ENCODE data around the gene BCAT1. TPM values are rescaled to one million over a fixed set of nuclear protein-coding genes. Genes with fewer than 3 reads are reported as not detected.

BCAT1 gene
- total and polyA plus RNA-seq, 2 of the 8 experiments (the other 6 are each of a cell fraction or from before 2014, with no cell fraction given), result 19.7 to 263 TPM

- H4K5ac ChIP-seq (ENCODE audit: insufficient read length, low read depth, low read length), result no peak overlapping the region
- no peak overlapping the region for H2AK5ac ChIP-seq (ENCODE audit: low read depth, low read length)
- no peak overlapping the region for H3K27ac ChIP-seq (ENCODE audit: low read depth, low read length)
- CTCF ChIA-PET (ENCODE audit: partially characterized antibody), result no interaction called here
- H3K36me3 ChIP-seq (ENCODE audit: control insufficient read depth in 2 of 4, insufficient read depth in 4 of 4, low read length in 3 of 4), result no peaks in the 10 kb centered on the region
- no peak overlapping the region for H3K23ac ChIP-seq (ENCODE audit: insufficient read length)
- H2BK15ac ChIP-seq (ENCODE audit: low read length), result no peak overlapping the region
- 0 out of 2 replicates have a peak, but pooled peaks cover 2% of the 10 kb centered on the region for H3K23me2 ChIP-seq (ENCODE audit: low read depth, low read length)
- H3K14ac ChIP-seq (ENCODE audit: insufficient read length), result peak overlapping the region; percentile 37
- no peak overlapping the region for H2BK20ac ChIP-seq (ENCODE audit: low read length)
- POLR2A ChIA-PET (ENCODE audit: partially characterized antibody), result interaction anchor here (1.1 kb wide), 1 partner anchor 27 kb away, joined by 5 read pairs; the partner anchor contains the start of gene BCAT1
- no peaks in the 10 kb centered on the region for H3K4me1 ChIP-seq (replicated peaks in 1 of 4; ENCODE audit: control insufficient read depth in 3 of 4, insufficient read depth in 4 of 4, low read length in 3 of 4)
- no peak for DNase-seq (ENCODE audit: low read depth in 1 of 2, low spot score in 2 of 2)
- no peak overlapping the region for H2BK120ac ChIP-seq (replicated peaks; ENCODE audit: low read depth, low read length)
- H4K91ac ChIP-seq (replicated peaks; ENCODE audit: insufficient read length, low read length), result no peak overlapping the region
- no peak for FAIRE-seq
- H3K27me3 ChIP-seq (replicated peaks in 1 of 4; ENCODE audit: control insufficient read depth in 3 of 4, extremely low read depth in 1 of 4, insufficient read depth in 3 of 4, low read length in 3 of 4), result no peaks in the 10 kb centered on the region
- H4K8ac ChIP-seq (ENCODE audit: extremely low read depth, insufficient read depth, low read length), result no peak overlapping the region
- H2BK5ac ChIP-seq (ENCODE audit: low read depth, low read length), result no peak overlapping the region
- 0 out of 4 replicates have a peak, but pooled peaks cover 0 to under 1% of the 10 kb centered on the region in 2 experiments for H3K9me3 ChIP-seq (ENCODE audit: insufficient read depth in 2 of 2, low read depth in 1 of 2, low read length in 1 of 2)
- H3K79me1 ChIP-seq (ENCODE audit: low read depth, low read length), result no peaks in the 10 kb centered on the region
- H3K79me2 ChIP-seq (ENCODE audit: control insufficient read depth in 1 of 2, insufficient read depth in 2 of 2, low read length in 2 of 2), result no peaks in the 10 kb centered on the region
- no peak overlapping the region for H2AFZ ChIP-seq (ENCODE audit: low read length)
- no peak overlapping the region for H3K18ac ChIP-seq (ENCODE audit: extremely low read depth, low read length)
- no peak overlapping the region for H2BK12ac ChIP-seq (ENCODE audit: low read depth, low read length)
- H3K4me3 ChIP-seq (ENCODE audit: extremely low read depth in 1 of 4, insufficient read depth in 2 of 4, low read depth in 3 of 4, low read length in 4 of 4), result no peak overlapping the region
- no peak overlapping the region for H3K4ac ChIP-seq (replicated peaks; ENCODE audit: insufficient read length, low read depth, low read length)
- H4K20me1 ChIP-seq (replicated peaks in 1 of 2; ENCODE audit: control insufficient read depth in 1 of 2, insufficient read depth in 2 of 2, low read length in 2 of 2), result no peaks in the 10 kb centered on the region
- H3K56ac ChIP-seq (replicated peaks; ENCODE audit: insufficient read length, low read depth, low read length), result no peak overlapping the region
- no peak overlapping the region for H3K9ac ChIP-seq (replicated peaks in 1 of 4; ENCODE audit: extremely low read depth in 1 of 4, low read depth in 3 of 4, low read length in 3 of 4)
- no peak overlapping the region for H3K4me2 ChIP-seq (ENCODE audit: insufficient read depth in 1 of 2, low read depth in 2 of 2, low read length in 2 of 2)
- TF ChIP-seq EP300 (IDR thresholded peaks at IDR 0.05; ENCODE audit: borderline replicate concordance in 1 of 2, low read depth in 2 of 2, low read length in 2 of 2) (no peak), JUN (IDR thresholded peaks at IDR 0.05; ENCODE audit: low read depth, low read length) (no peak), NRF1 (IDR thresholded peaks at IDR 0.05; ENCODE audit: low read depth, low read length) (no peak), TAF7 (optimal IDR thresholded peaks at IDR 0.05; ENCODE audit: borderline replicate concordance, low read depth, low read length) (no peak), KDM1A (IDR thresholded peaks at IDR 0.05; ENCODE audit: borderline replicate concordance, low read length) (no peak), SIN3A (conservative IDR thresholded peaks at IDR 0.05 in 1 of 2, IDR thresholded peaks at IDR 0.05 in 1 of 2; ENCODE audit: low read depth in 1 of 2, low read length in 2 of 2) (no peak), SP2 (IDR thresholded peaks at IDR 0.05; ENCODE audit: low read length) (no peak)
- TF ChIP-seq, protein P1, sequence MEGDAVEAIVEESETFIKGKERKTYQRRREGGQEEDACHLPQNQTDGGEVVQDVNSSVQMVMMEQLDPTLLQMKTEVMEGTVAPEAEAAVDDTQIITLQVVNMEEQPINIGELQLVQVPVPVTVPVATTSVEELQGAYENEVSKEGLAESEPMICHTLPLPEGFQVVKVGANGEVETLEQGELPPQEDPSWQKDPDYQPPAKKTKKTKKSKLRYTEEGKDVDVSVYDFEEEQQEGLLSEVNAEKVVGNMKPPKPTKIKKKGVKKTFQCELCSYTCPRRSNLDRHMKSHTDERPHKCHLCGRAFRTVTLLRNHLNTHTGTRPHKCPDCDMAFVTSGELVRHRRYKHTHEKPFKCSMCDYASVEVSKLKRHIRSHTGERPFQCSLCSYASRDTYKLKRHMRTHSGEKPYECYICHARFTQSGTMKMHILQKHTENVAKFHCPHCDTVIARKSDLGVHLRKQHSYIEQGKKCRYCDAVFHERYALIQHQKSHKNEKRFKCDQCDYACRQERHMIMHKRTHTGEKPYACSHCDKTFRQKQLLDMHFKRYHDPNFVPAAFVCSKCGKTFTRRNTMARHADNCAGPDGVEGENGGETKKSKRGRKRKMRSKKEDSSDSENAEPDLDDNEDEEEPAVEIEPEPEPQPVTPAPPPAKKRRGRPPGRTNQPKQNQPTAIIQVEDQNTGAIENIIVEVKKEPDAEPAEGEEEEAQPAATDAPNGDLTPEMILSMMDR (IDR thresholded peaks at IDR 0.05; ENCODE audit: control extremely low read depth in 1 of 3, insufficient read depth in 1 of 3, low read depth in 1 of 3, low read length in 3 of 3), result no peak
Measured at GRCh38 chr12:24975425-24975824, 26.5 kb upstream of the BCAT1 start.

Data from H1 (cell line).